Measurements from ENCODE around the gene RABL6. TPM values are rescaled to one million over a fixed set of nuclear protein-coding genes. Genes with fewer than 3 reads are reported as not detected.

The RABL6 gene
- total RNA-seq, 4 donors from 2014 or later: 54.9 to 70.7 (median 61.5) TPM

DNA sequence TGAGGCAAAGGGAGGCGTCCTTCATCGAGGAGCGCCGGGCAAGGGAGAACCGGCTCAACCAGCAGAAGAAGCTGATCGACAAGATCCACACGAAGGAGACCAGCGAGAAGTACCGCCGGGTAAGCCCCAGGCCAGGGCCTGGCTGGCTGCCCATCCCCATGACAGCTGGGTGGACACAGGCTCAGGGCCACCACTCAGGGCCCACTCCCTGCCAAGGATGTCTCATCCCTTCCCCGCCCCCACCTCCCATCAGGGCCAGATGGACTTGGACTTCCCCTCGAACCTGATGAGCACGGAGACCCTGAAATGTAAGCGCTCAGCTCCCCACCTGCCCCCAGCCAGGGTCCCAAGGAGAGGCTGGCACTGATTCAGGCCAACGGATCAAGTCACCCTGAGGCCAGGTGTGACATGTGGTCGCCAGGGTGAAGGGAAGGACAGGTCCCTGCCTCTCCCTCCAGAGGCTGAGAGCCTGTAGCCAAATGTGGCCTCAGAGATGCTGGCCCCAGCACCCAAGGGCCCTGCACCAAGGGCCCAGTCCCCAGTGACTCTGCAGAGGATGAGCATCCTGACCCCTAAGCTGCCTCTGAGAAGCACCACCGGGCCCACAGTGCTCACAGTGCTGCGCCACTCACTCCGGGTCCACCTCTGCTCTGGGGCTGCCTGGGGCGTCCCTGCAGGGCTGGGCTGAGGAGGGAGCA lies 3.1 kb upstream of the RABL6 start:
- Histone ChIP-seq H3K4me1 (peaks cover 36 to 53% (median 40%) of the 10 kb centered on the region in 3 donors), H3K27me3 (peaks cover 0 to 37% (median 3%) of the 10 kb centered on the region in 4 donors), H3K9me3 (no peaks in the 10 kb centered on the region), H3K4me3 (no peak overlapping the region), H3K27ac (no peak overlapping the region), H3K36me3 (peaks cover 0 to 12% (median 0%) of the 10 kb centered on the region in 3 donors)
- TF ChIP-seq, protein P1, sequence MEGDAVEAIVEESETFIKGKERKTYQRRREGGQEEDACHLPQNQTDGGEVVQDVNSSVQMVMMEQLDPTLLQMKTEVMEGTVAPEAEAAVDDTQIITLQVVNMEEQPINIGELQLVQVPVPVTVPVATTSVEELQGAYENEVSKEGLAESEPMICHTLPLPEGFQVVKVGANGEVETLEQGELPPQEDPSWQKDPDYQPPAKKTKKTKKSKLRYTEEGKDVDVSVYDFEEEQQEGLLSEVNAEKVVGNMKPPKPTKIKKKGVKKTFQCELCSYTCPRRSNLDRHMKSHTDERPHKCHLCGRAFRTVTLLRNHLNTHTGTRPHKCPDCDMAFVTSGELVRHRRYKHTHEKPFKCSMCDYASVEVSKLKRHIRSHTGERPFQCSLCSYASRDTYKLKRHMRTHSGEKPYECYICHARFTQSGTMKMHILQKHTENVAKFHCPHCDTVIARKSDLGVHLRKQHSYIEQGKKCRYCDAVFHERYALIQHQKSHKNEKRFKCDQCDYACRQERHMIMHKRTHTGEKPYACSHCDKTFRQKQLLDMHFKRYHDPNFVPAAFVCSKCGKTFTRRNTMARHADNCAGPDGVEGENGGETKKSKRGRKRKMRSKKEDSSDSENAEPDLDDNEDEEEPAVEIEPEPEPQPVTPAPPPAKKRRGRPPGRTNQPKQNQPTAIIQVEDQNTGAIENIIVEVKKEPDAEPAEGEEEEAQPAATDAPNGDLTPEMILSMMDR (IDR thresholded peaks at IDR 0.05): no peak
- TF ChIP-seq POLR2A (IDR thresholded peaks at IDR 0.05): no peak
- no peak for DNase-seq
- intact Hi-C loops (cut with DNase I): no loop called here
- WGBS, 2 donors: 79 to 91% methylated on average over 5 to 9 of the region's 20 CpGs

DNA sequence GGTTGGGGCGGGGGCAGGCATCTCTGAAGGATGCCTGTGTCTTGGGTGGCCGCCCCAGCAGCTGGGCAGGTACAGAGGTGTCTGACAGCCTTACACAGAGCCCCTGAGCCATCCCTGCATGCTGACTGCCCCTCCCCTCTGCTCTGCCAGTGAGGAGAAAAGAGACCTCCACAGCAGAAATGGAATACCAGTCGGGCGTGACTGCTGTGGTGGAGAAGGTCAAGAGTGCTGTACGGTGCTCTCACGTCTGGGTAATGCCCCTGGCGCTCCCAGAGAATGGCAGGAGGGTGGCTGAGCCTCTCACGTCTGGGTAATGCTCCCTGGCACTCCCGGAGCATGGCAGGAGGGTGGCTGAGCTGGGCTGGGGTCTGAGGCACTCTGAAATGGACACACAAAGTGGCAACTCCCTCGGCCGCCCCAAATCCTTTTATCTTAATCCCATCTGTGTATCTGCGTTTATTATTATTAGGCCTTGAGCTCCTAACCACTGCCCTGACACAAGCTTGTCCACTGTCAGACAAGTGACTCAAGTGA lies 2.5 kb upstream of the RABL6 start:
- H3K4me1 ChIP-seq: peaks cover 35 to 53% (median 37%) of the 10 kb centered on the region in 3 donors
- no peak for DNase-seq
- H3K36me3 ChIP-seq: peaks cover 0 to 18% (median 0%) of the 10 kb centered on the region in 3 donors
- TF ChIP-seq POLR2A (IDR thresholded peaks at IDR 0.05): no peak
- TF ChIP-seq, protein P1 (IDR thresholded peaks at IDR 0.05): no peak
- peaks cover 0 to 31% (median 1%) of the 10 kb centered on the region in 4 donors for H3K27me3 ChIP-seq
- WGBS, 2 donors: 91 to 94% methylated on average over 5 to 10 of the region's 12 CpGs
- H3K9me3 ChIP-seq: no peaks in the 10 kb centered on the region
- no peak overlapping the region for H3K4me3 ChIP-seq
- intact Hi-C loops (cut with DNase I): no loop called here
- no peak overlapping the region for H3K27ac ChIP-seq

DNA sequence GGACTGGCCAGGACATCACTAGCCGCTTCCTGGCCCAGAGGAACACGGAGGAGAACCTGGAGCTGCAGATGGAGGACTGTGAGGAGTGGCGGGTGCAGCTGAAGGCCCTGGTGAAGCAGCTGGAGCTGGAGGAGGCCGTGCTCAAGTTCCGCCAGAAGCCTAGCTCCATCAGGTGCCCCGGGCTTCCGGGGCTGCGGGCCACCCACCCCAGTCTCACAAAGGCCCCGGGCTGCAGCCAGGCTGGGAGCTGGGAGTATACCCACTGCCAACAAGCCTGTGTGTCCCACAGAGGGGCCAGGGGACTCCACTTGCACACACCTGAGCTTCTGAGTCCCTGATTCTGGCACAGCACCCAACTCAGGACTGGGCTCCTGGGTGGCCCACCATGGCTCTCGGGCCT lies 1.7 kb upstream of the RABL6 start:
- TF ChIP-seq, protein P1 (IDR thresholded peaks at IDR 0.05): no peak
- no peak for TF ChIP-seq POLR2A (IDR thresholded peaks at IDR 0.05)
- peaks cover 0 to 26% (median 0%) of the 10 kb centered on the region in 3 donors for H3K36me3 ChIP-seq
- WGBS, 2 donors: 88 to 89% methylated on average over 5 to 7 of the region's 10 CpGs

DNA sequence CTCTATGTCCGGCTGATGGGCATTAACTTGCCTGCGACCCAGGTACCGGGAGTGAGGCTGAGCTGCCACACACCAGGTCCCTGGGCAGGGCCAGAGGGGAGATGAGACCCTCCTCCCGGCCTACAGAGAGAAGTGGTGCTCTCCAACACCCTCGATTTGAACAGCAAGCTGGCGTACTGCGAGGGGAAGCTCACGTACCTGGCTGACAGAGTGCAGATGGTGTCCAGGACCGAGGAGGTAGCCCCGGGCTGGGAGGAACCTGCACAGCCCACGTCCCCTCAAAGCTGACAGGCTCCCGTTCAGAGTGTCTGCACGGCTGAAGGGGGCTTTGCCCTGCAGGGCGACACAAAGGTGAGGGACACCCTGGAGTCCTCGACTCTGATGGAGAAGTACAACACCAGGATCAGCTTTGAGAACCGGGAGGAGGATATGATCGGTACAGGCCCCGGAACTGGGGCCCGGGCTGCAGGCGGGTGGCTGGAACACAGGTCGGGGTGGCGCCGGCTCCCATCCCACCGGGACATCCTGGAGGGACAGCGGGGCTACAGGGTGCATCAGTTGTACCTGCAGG lies 1.0 kb upstream of the RABL6 start:
- Histone ChIP-seq H3K27ac (peak overlapping the region; percentile 86 to 96 (median 92)), H3K4me1 (peaks cover 27 to 52% (median 27%) of the 10 kb centered on the region in 3 donors), H3K9me3 (no peaks in the 10 kb centered on the region), H3K4me3 (peak overlapping the region; percentile 84 to 98 (median 89)), H3K27me3 (peaks cover 0 to 17% (median 1%) of the 10 kb centered on the region in 4 donors), H3K36me3 (peaks cover 0 to 30% (median 0%) of the 10 kb centered on the region in 3 donors)
- TF ChIP-seq POLR2A (IDR thresholded peaks at IDR 0.05): no peak
- TF ChIP-seq, protein P1 (IDR thresholded peaks at IDR 0.05): no peak
- no peak for DNase-seq
- 42 to 69% methylated on average over 12 to 13 of the region's 25 CpGs for WGBS, 2 donors
- intact Hi-C loops (cut with DNase I): no loop called here

More for the DNA sequence above, 1.7 kb upstream of the RABL6 start:
- Histone ChIP-seq H3K27ac (no peak overlapping the region), H3K4me3 (no peak overlapping the region), H3K9me3 (no peaks in the 10 kb centered on the region), H3K4me1 (peaks cover 27 to 53% (median 32%) of the 10 kb centered on the region in 3 donors), H3K27me3 (peaks cover 0 to 23% (median 1%) of the 10 kb centered on the region in 4 donors)
- intact Hi-C loops (cut with DNase I): no loop called here
- DNase-seq: no peak

All from esophagus squamous epithelium (tissue), 5 donors.